LNCaP clone FGC (cell line): ENCODE data around the gene WDR7.

Source experiments
- DNase-seq: peaks from one replicate; pipeline ENCODE4 v3.0.0-alpha.2; 2011; ENCODE audit warnings: low read depth
- H3K4me3 ChIP-seq: 2 replicates; pipeline ENCODE4 v1.5.1; 2011; ENCODE audit warnings: mild to moderate bottlenecking, low read depth, low read length, control low read depth
- CTCF ChIP-seq: IDR thresholded peaks from 2 replicates; pipeline ENCODE4 v1.5.1; 2012; ENCODE audit warnings: mild to moderate bottlenecking; ENCODE audit not compliant: control insufficient read depth, insufficient read depth; ENCODE audit errors: extremely low read depth

Gene WDR7

DNA sequence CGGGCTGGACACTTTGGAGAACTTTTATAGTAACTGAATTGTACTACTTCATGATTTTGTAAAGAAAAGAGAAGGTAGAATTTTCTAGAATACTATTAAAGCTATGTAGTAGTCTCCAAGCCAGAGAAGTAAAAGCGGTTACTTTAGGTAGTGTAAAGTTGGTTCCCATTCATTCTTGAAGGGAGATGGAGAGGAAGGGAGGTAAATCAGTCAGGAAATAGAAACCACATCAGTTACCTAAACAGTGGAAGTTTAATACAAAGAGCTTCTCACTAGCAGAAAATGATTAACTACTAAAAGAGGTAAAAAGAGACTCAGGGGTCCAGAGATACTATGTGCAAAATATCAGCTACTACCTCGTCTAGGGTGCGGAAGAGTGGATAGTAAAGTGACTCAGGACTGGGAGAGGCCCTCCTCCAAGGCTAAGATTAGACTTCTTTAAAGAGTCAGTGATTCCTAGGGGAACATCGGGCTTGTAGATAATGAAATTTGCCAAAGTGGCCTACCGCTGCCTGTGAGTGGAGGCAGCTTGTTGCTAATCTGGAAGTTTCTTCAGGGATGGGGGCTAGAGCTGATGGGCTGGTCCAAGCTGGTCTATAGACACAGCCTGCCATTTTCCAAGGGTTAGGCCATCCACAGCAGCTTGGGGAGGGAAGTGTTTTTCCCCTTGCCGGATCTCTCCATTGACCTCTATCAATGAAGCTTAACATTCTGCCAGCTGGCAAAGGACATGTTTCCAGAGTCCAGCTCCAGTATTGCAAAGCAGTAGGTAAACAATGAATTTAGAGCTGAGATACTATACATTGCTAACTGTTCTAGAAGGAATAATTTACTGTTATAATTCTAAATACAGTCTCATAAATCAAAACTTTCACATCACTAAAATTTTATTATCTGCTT is 249.3 kb downstream of the WDR7 start:
- no peak for TF ChIP-seq CTCF
- no peak for DNase-seq
- H3K4me3 ChIP-seq: no peak overlapping the region

DNA sequence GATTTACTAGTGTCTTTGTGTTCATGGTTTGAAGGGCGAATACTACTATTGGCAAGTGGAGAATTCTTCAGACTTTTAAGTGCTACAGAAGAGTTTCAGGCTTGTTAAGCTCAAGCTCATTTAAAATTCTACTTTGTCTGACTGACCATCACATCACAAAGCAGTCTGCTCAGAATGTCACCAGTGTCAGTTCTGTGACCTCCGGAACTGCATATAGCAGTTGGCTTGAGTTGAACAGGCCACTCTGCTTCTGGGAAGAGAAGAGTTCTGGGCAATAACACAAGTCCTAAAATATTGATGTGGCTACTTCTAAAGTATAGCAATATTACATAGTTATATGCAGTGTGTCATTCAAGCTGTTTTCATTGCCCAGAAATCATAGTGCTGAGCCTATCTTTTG is 250.8 kb downstream of the WDR7 start:
- no peak overlapping the region for H3K4me3 ChIP-seq
- no peak for TF ChIP-seq CTCF
- DNase-seq: no peak

DNA sequence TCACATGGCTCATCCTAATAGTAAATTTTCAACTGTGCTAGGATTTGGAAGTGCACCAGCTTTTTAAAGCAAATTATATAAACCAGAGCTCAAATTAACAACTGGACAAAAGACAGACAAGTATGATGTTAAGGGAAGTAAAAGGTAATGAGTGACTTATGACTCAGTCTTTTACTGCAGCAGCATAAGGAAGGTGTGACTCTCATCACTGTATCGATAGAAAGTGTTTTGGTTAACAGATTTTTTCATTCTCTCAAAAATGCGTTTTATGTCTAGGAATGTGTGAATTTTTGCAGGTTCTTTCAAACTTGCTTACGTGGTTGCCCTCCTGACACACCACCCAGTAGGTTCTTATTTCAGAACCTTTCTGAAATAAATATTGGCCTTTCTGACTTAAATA is 251.5 kb downstream of the WDR7 start:
- no peak for TF ChIP-seq CTCF
- H3K4me3 ChIP-seq: no peak overlapping the region
- no peak for DNase-seq

GRCh38 chr18:56903686-56904085 is 252.5 kb downstream of the WDR7 start:
- no peak for DNase-seq
- H3K4me3 ChIP-seq: no peak overlapping the region
- no peak for TF ChIP-seq CTCF

DNA sequence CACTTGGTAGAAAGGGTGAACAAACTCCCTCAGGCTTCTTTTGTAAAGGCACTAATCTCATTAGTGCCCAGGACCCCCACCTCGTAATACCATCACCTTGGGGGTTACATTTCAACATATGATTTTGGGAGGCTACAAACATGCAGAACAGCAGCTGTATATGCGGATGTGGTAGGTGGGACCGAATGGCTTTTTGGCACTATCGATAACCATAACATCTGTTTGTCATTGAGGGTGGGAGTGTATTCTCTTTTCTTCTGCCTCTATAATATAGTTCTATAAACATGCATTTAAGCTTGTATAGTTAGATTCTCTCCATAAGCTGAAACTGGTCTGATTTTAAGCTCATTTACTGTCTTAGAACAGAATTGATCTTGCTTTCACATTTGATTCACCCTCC is 256.6 kb downstream of the WDR7 start:
- TF ChIP-seq CTCF: no peak
- DNase-seq: no peak
- no peak overlapping the region for H3K4me3 ChIP-seq

DNA sequence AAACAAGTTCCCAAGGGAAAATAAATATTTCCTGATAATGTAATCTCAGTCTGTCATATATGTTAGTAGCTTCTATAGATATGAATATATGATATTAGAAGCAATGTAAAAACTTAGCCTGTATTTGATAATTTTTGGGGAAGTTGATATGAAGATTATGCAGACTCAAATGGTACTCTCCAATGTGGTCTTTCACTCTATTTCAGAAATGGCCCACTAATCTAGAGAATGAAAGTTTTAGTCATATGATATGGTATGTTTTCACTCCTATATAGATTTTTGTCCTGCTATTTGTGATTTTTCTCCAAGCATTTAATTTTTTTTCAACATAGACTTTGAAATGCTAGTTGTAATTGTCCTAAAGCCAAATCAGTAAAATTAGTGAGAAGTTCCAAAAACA is 259.1 kb downstream of the WDR7 start:
- TF ChIP-seq CTCF: no peak
- no peak overlapping the region for H3K4me3 ChIP-seq
- DNase-seq: no peak

DNA sequence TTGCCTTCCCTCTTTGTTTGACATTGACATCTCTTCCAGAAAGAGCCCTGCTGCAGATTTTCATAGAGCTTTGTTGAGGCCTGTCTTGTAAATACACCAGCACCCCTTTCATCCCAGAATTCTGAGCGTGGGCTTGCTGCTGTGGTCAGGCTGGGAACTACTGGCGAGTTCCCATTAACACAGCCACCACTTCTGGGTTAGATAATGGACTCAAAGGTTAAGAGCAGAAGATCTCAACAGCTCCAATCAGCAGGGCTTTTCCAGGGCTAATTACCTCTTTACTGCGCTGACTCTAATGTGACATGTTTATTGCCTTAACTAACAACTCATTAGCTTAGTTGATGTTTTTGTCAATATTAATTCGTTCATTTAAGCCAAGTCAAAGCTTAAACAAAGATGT is 259.8 kb downstream of the WDR7 start:
- H3K4me3 ChIP-seq: no peak overlapping the region
- no peak for DNase-seq
- TF ChIP-seq CTCF: no peak
